DND-41 (cell line): ENCODE results near the gene CPNE4.

Experiments
- ATAC-seq: fragments of 200-7000 bp; cut with Tn5 transposase; 3 replicates; pipeline ENCODE4 v1.9.1; 2021; ENCODE audit warnings: low read depth; ENCODE audit not compliant: insufficient read depth
- DNase-seq: peaks from one replicate; pipeline ENCODE4 v3.0.0-alpha.2; 2020
- H2AFZ ChIP-seq: 2 replicates; pipeline ENCODE4 v1.6.0; 2012; ENCODE audit warnings: low read depth, low read length
- H3K27ac ChIP-seq: 2 replicates; pipeline ENCODE4 v1.5.1; 2012; ENCODE audit warnings: low read length, inconsistent platforms
- H3K27me3 ChIP-seq: fragments of 200-600 bp; sonication (generic); 2 replicates; pipeline ENCODE4 v1.6.0; 2012; ENCODE audit warnings: low read length, mild to moderate bottlenecking, inconsistent platforms; ENCODE audit not compliant: insufficient read depth, poor library complexity
- H3K36me3 ChIP-seq: 2 replicates; pipeline ENCODE4 v1.5.1; 2012; ENCODE audit warnings: low read length, inconsistent platforms; ENCODE audit not compliant: insufficient read depth
- H3K4me1 ChIP-seq: 2 replicates; pipeline ENCODE4 v1.5.1; 2012; ENCODE audit warnings: mild to moderate bottlenecking, low read length; ENCODE audit not compliant: insufficient read depth
- H3K4me2 ChIP-seq: 2 replicates; pipeline ENCODE4 v1.6.0; 2012; ENCODE audit warnings: mild to moderate bottlenecking, moderate library complexity, low read length, inconsistent platforms; ENCODE audit not compliant: insufficient read depth
- H3K4me3 ChIP-seq, 2 experiments: fragments of 200-600 bp in 1 of 2; shearing (Covaris generic) in 1 of 2; 2 replicates each; pipeline ENCODE4 v1.5.1; 2012 to 2016; ENCODE audit warnings: inconsistent platforms in 2 of 2, low read length in 2 of 2, mild to moderate bottlenecking in 2 of 2, low read depth in 1 of 2, moderate library complexity in 1 of 2
- H3K79me2 ChIP-seq: 2 replicates; pipeline ENCODE4 v1.6.0; 2012; ENCODE audit warnings: low read length, inconsistent platforms; ENCODE audit not compliant: insufficient read depth
- H3K9ac ChIP-seq: 2 replicates; pipeline ENCODE4 v1.6.0; 2012; ENCODE audit warnings: low read depth, mild to moderate bottlenecking, inconsistent platforms, low read length, moderate library complexity
- H3K9me3 ChIP-seq: 2 replicates; pipeline ENCODE4 v1.5.1; 2012; ENCODE audit warnings: low read length, moderate library complexity, mild to moderate bottlenecking, inconsistent platforms; ENCODE audit not compliant: insufficient read depth, severe bottlenecking
- H4K20me1 ChIP-seq: 2 replicates; pipeline ENCODE4 v1.6.0; 2012; ENCODE audit warnings: low read length; ENCODE audit not compliant: insufficient read depth
- EZH2 ChIP-seq: IDR thresholded peaks from 3 replicates; pipeline ENCODE4 v1.6.1; 2012; ENCODE audit warnings: borderline replicate concordance, low read depth, mild to moderate bottlenecking, moderate library complexity, low read length, inconsistent platforms; ENCODE audit not compliant: severe bottlenecking
- TF ChIP-seq, protein P1 (sequence below): IDR thresholded peaks from 2 replicates; pipeline ENCODE4 v1.5.1; 2012; ENCODE audit warnings: borderline replicate concordance, low read length, moderate library complexity, mild to moderate bottlenecking; ENCODE audit not compliant: poor library complexity, severe bottlenecking; ENCODE audit errors: extremely low read depth

Gene CPNE4

DNA sequence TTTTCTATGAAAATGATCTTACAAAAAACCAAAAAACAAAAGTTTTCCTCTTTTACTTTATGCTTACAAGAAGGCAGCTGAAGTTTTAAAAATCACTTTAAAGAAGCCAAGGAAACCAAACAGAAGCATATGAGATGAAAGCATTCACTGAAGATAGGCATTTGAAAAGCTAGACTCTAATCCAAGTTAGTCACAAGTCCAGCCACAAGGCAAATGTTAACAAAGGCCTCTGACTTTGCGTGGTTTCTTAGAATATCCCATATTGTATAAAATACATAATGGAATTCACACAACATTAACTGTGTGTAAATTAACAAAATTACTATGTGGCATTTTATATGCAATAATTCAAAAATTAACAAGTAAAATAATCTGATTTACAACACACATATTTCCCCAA lies 549.7 kb downstream of the CPNE4 start:
- Histone ChIP-seq H3K9me3 (no peaks in the 10 kb centered on the region), H3K27me3 (no peaks in the 10 kb centered on the region), H3K36me3 (peaks cover 76% of the 10 kb centered on the region), H3K4me2 (no peak overlapping the region), H3K4me3 (no peak overlapping the region), H3K4me1 (peaks cover 13% of the 10 kb centered on the region), H3K9ac (no peak overlapping the region), H3K79me2 (peaks cover 20% of the 10 kb centered on the region), H4K20me1 (peaks cover 12% of the 10 kb centered on the region; the same call in 1 of the 2 replicates), H3K27ac (no peak overlapping the region), H2AFZ (no peak overlapping the region)
- TF ChIP-seq, protein P1, sequence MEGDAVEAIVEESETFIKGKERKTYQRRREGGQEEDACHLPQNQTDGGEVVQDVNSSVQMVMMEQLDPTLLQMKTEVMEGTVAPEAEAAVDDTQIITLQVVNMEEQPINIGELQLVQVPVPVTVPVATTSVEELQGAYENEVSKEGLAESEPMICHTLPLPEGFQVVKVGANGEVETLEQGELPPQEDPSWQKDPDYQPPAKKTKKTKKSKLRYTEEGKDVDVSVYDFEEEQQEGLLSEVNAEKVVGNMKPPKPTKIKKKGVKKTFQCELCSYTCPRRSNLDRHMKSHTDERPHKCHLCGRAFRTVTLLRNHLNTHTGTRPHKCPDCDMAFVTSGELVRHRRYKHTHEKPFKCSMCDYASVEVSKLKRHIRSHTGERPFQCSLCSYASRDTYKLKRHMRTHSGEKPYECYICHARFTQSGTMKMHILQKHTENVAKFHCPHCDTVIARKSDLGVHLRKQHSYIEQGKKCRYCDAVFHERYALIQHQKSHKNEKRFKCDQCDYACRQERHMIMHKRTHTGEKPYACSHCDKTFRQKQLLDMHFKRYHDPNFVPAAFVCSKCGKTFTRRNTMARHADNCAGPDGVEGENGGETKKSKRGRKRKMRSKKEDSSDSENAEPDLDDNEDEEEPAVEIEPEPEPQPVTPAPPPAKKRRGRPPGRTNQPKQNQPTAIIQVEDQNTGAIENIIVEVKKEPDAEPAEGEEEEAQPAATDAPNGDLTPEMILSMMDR, result no peak
- TF ChIP-seq EZH2, result no peak
- ATAC-seq, result no peak
- DNase-seq, result no peak

DNA sequence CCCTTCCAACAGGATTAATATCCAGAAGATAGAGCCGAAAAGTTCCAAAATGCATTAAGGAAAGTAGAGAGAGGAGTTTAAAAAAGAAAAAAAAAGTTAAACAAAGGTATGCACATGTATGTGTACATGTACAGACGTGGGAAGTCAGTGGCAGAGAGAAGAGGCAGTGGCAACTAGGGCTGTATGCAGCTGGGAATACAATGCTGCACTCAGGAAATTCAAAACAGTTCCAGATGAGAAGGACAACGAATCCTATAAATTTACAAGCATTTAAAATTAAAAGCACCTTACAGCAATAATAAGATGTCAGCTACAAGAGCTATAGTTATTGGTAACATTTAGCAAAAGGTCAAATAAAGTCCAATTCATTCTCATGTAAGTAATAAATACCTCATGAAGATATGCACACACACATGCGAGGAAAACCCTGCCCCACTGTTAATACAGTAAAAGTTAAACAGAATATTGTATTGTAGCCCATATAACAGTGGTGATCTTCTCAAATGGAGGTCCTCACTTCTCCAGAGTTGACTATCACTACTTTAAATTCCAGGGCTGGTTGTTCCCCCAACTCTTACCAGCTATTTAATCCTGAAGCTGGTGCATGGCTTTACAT lies 550.2 kb downstream of the CPNE4 start:
- no peak for DNase-seq
- Histone ChIP-seq H3K36me3 (peaks cover 74% of the 10 kb centered on the region), H3K4me2 (no peak overlapping the region), H3K9me3 (no peaks in the 10 kb centered on the region), H3K4me3 (no peak overlapping the region), H3K79me2 (peaks cover 23% of the 10 kb centered on the region), H3K27ac (no peak overlapping the region), H3K9ac (no peak overlapping the region), H3K4me1 (peaks cover 13% of the 10 kb centered on the region), H3K27me3 (no peaks in the 10 kb centered on the region), H4K20me1 (peaks cover 12% of the 10 kb centered on the region; the same call in 1 of the 2 replicates), H2AFZ (no peak overlapping the region)
- ATAC-seq, result no peak
- no peak for TF ChIP-seq EZH2
- TF ChIP-seq, protein P1, result no peak
